Inflammatory macrophage treated with lipopolysaccharide for 1 hour (primary cell): ENCODE results near the gene ACP7.

ENCODE experiments used
- DNase-seq, 2 donors: peaks; one replicate each; pipeline ENCODE4 v3.0.0-alpha.2; 2020 to 2022

ACP7 gene

GRCh38 chr19:39152066-39152465 lies 67.9 kb downstream of the ACP7 start:
- no peak for DNase-seq

- no peak for DNase-seq
Measured at GRCh38 chr19:39154100-39154628, 70.0 kb downstream of the ACP7 start.

GRCh38 chr19:39154629-39155100 lies 70.5 kb downstream of the ACP7 start:
- no peak for DNase-seq

GRCh38 chr19:39155114-39155700 lies 71.0 kb downstream of the ACP7 start:
- DNase-seq = no peak

- DNase-seq = no peak
Measured at GRCh38 chr19:39155741-39156140, 71.6 kb downstream of the ACP7 start.

GRCh38 chr19:39156326-39157230 lies 72.4 kb downstream of the ACP7 start:
- no peak for DNase-seq

GRCh38 chr19:39157275-39157996 lies 73.3 kb downstream of the ACP7 start:
- DNase-seq = no peak

GRCh38 chr19:39157997-39158389 lies 73.8 kb downstream of the ACP7 start:
- DNase-seq = no peak

GRCh38 chr19:39158646-39159260 lies 74.6 kb downstream of the ACP7 start:
- no peak for DNase-seq

- DNase-seq = no peak
Measured at GRCh38 chr19:39160523-39160861, 76.3 kb downstream of the ACP7 start.
